NCI-H187 (cell line): ENCODE measurements around the gene APOA1.
A peak's percentile ranks its signal among the peaks of the same experiment; 100 is the strongest.

ENCODE experiments used
- DNase-seq, 2 experiments: peaks; one replicate each; lab custom pipeline; 2025; lab: John Stamatoyannopoulos, UW

The APOA1 gene

GRCh38 chr11:116837231-116838091 is at the start of gene APOA1:
Gene APOA1, minus strand, starts transcription at chr11:116837622. Its CDS starts 235 bp downstream, at chr11:116837387.
- DNase-seq: no peak

- no peak for DNase-seq
These were observed 48.7 kb upstream of the APOA1 start for GRCh38 chr11:116885951-116886655.

- DNase-seq: no peak
These were observed 45.0 kb upstream of the APOA1 start for GRCh38 chr11:116882386-116882785.

GRCh38 chr11:116881143-116881542 is 43.7 kb upstream of the APOA1 start:
- no peak for DNase-seq

- DNase-seq: peak in 1 of 2 experiments; percentile 21
These were observed 42.6 kb upstream of the APOA1 start for GRCh38 chr11:116879800-116880625.

GRCh38 chr11:116876656-116877055 is 39.2 kb upstream of the APOA1 start:
- DNase-seq: no peak

- no peak for DNase-seq
These were observed 37.8 kb upstream of the APOA1 start for GRCh38 chr11:116875194-116875593.

- DNase-seq: no peak
These were observed 36.8 kb upstream of the APOA1 start for GRCh38 chr11:116874251-116874650.

GRCh38 chr11:116873381-116873780 is 36.0 kb upstream of the APOA1 start:
- no peak for DNase-seq

GRCh38 chr11:116871248-116871647 is 33.8 kb upstream of the APOA1 start:
- DNase-seq: no peak

GRCh38 chr11:116870054-116870453 is 32.6 kb upstream of the APOA1 start:
- DNase-seq: no peak

- no peak for DNase-seq
These were observed 32.2 kb upstream of the APOA1 start for GRCh38 chr11:116869610-116870009.

GRCh38 chr11:116868066-116868465 is 30.6 kb upstream of the APOA1 start:
- no peak for DNase-seq

- DNase-seq: no peak
These were observed 30.2 kb upstream of the APOA1 start for GRCh38 chr11:116867619-116868018.

GRCh38 chr11:116866804-116867455 is 29.5 kb upstream of the APOA1 start:
- no peak for DNase-seq

- no peak for DNase-seq
These were observed 28.3 kb upstream of the APOA1 start for GRCh38 chr11:116865696-116866095.

GRCh38 chr11:116864531-116864930 is 27.1 kb upstream of the APOA1 start:
- DNase-seq: no peak

- no peak for DNase-seq
These were observed 25.5 kb upstream of the APOA1 start for GRCh38 chr11:116862951-116863350.

GRCh38 chr11:116862185-116862584 is 24.8 kb upstream of the APOA1 start:
- DNase-seq: no peak

GRCh38 chr11:116861539-116861938 is 24.1 kb upstream of the APOA1 start:
- no peak for DNase-seq

- DNase-seq: no peak
These were observed 22.9 kb upstream of the APOA1 start for GRCh38 chr11:116860303-116860702.

- no peak for DNase-seq
These were observed 21.8 kb upstream of the APOA1 start for GRCh38 chr11:116859175-116859574.
